ENCODE measurements around the gene DCDC2B.

DCDC2B gene

GRCh38 chr1:32195972-32196823, 12.7 kb upstream of the DCDC2B start:
- no peak for DNase-seq (ENCODE audit: low read depth)
- H3K4me3 ChIP-seq (ENCODE audit: low read length) = no peak overlapping the region
- TF ChIP-seq, protein P1, sequence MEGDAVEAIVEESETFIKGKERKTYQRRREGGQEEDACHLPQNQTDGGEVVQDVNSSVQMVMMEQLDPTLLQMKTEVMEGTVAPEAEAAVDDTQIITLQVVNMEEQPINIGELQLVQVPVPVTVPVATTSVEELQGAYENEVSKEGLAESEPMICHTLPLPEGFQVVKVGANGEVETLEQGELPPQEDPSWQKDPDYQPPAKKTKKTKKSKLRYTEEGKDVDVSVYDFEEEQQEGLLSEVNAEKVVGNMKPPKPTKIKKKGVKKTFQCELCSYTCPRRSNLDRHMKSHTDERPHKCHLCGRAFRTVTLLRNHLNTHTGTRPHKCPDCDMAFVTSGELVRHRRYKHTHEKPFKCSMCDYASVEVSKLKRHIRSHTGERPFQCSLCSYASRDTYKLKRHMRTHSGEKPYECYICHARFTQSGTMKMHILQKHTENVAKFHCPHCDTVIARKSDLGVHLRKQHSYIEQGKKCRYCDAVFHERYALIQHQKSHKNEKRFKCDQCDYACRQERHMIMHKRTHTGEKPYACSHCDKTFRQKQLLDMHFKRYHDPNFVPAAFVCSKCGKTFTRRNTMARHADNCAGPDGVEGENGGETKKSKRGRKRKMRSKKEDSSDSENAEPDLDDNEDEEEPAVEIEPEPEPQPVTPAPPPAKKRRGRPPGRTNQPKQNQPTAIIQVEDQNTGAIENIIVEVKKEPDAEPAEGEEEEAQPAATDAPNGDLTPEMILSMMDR (conservative IDR thresholded peaks at IDR 0.05; ENCODE audit: low read length) = no peak

DNA sequence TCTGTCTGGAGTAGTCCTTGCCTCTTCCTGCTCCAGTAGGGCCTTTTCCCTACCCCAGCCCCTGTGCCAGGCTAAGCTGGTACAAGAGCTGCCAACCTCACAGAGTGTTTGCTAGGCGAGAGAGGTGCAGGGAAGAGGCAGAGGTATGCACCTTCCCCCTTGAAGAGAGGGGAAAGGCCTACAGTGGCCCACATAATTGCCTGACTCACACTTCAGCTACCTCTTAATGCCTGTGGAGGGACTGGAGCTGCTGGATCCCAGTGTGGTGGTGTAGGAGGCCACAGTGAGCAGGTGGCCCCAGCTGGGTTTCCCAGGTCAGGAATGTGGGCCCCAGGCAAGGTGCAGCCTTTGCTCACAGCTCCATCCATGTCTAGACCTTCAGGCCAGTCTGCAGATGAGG, 11.8 kb upstream of the DCDC2B start:
- DNase-seq (ENCODE audit: low read depth) = no peak
- H3K4me3 ChIP-seq (ENCODE audit: low read length) = no peak overlapping the region
- TF ChIP-seq, protein P1 (conservative IDR thresholded peaks at IDR 0.05; ENCODE audit: low read length) = no peak

DNA sequence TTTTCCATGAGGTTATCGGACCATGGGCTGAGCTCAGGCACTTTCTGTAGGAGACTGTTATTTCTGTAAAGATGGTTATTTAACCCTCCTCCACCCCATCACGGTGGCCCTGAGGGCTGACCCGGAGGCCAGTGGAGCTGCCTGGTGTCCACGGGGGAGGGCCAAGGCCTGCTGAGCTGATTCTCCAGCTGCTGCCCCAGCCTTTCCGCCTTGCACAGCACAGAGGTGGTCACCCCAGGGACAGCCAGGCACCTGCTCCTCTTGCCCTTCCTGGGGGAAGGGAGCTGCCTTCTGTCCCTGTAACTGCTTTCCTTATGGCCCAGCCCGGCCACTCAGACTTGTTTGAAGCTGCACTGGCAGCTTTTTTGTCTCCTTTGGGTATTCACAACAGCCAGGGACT, 11.1 kb upstream of the DCDC2B start:
- TF ChIP-seq, protein P1 (conservative IDR thresholded peaks at IDR 0.05; ENCODE audit: low read length) = no peak
- no peak for DNase-seq (ENCODE audit: low read depth)
- H3K4me3 ChIP-seq (ENCODE audit: low read length) = no peak overlapping the region

DNA sequence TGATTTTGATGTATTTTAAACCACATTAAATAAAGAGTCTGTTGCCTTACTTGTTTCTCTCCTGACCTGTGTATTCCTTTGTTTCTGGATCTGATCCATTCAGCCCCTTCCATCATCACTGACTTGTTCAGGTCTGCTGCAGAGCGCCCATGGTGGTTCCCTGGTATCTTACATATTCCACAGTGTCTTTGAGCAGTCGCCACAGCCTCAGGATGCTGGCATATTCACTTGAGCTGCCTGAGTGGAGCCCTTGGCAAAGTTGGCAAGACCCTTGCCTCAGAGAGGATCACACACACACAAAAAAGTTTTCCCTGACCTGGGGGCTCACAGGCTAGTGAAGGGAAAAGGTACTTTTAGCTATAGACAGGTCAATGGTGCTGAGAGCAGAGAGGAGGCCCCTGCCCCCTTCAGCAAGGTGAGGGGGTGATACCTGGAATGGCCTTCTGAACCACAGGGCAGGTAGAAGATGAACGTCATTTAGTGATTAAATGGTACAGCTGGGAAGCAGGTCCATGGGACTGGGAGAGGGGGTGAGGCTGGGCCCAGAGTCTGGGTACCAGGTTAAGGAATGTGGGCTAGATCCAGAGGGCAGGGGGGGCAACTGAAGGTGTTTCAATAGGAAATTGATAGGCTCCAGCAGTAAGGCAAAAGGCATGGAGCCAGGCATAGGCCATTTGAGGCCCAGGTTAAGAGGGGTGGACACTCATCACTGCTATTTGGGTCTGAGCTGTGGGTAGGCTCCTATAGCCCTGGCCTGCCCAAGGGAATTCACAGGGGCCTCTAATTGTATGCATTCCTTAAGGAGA, 10.4 kb upstream of the DCDC2B start:
- DNase-seq (ENCODE audit: low read depth) = no peak
- H3K4me3 ChIP-seq (ENCODE audit: low read length) = no peak overlapping the region
- TF ChIP-seq, protein P1 (conservative IDR thresholded peaks at IDR 0.05; ENCODE audit: low read length) = no peak

DNA sequence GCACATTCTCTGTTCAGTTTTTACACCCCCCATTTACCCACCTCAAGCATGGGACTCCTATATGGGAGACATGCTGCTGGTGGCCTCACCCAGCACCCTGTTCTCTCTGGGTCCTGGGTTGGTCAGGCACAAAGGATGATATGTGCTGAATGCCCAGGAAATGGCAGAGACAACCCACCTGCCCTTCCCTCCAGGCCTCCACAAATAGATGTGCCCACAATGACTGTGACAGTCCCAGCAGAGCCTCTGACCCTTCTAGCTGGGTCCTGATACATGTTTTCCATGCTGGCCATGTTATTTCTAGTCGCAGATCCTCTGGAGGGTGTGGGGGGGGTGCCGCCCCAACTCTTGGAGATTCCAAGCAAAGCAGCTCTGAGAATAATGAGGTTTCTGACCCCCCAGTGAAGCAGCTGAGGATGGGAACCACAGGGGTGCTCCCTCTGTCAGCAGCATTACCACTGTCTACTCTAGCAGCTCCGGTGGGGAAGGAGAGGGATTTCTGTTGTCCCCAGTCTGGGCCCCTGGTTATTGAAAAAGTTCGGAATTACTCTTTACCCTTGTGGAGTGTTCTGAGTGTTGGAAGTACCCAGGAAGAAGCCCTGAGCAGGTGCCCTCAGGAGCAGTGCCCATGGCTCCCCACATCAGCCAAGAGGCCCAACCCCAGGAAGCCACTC, 9.7 kb upstream of the DCDC2B start:
- no peak overlapping the region for H3K4me3 ChIP-seq (ENCODE audit: low read length)
- no peak for DNase-seq (ENCODE audit: low read depth)
- TF ChIP-seq, protein P1 (conservative IDR thresholded peaks at IDR 0.05; ENCODE audit: low read length) = no peak

DNA sequence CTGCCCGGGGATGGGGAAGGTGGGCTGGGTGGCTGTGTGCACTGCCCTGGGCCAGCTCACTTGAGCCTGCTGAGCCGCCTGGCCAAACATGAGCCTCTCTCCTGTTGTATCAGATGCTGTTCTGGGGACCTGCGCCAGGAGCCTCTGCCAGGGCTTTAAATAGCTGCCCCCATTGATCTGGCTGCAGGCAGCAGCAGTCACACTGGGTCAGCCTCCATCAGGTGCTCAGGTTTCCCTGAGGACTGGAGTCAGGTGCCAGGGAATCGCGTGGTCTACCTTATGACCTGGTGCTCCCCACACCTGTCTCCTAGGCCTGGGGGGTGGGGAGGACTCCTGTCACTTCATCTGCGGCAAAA, 9.2 kb upstream of the DCDC2B start:
- H3K4me3 ChIP-seq (ENCODE audit: low read length) = peak overlapping the region; percentile 83
- no peak for DNase-seq (ENCODE audit: low read depth)
- TF ChIP-seq, protein P1 (conservative IDR thresholded peaks at IDR 0.05; ENCODE audit: low read length) = no peak
